Measurements from ENCODE around the gene TPSD1.

Gene TPSD1

DNA sequence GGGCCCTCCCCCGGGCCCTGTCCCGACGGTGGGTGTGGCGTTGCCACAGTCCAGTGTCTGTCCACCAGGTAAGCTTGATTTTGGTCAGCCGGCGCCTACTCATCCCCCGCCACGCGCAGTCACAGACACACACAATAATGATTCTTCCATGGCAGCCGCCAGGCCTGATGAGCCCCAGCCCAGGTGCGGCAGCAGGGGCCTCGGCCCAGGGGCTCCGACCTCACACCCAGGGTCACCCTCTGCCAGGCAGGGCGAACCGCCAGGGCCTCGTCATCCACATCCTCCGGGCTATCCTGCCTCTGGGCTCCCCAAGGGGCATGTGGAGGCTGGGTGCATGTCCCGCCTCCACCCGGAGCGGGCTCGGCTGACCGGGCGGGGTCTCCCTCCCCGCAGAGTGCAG lies 38.3 kb upstream of the TPSD1 start:
- ATAC-seq (ENCODE audit: insufficient read depth, low read depth) (no peak), DNase-seq (no peak)
- Histone ChIP-seq H3K27ac (ENCODE audit: low read length) (no peak overlapping the region), H3K36me3 (ENCODE audit: insufficient read depth, low read length) (no peaks in the 10 kb centered on the region), H3K9ac (ENCODE audit: low read depth, low read length) (no peak overlapping the region), H3K4me2 (ENCODE audit: insufficient read depth, low read length) (no peak overlapping the region), H3K4me1 (ENCODE audit: insufficient read depth, low read length) (no peaks in the 10 kb centered on the region), H3K4me3 (ENCODE audit: low read depth in 1 of 2, low read length in 2 of 2) (no peak overlapping the region), H2AFZ (ENCODE audit: low read depth, low read length) (no peak overlapping the region), H3K9me3 (ENCODE audit: insufficient read depth, low read length, severe bottlenecking) (no peaks in the 10 kb centered on the region), H3K27me3 (ENCODE audit: insufficient read depth, low read length, poor library complexity) (no peaks in the 10 kb centered on the region), H3K79me2 (ENCODE audit: insufficient read depth, low read length) (no peaks in the 10 kb centered on the region), H4K20me1 (ENCODE audit: insufficient read depth, low read length) (peaks cover 5% of the 10 kb centered on the region; the same call in 1 of the 2 replicates)
- no peak for TF ChIP-seq EZH2 (IDR thresholded peaks at IDR 0.05; ENCODE audit: borderline replicate concordance, low read depth, low read length, severe bottlenecking)
- TF ChIP-seq, protein P1, sequence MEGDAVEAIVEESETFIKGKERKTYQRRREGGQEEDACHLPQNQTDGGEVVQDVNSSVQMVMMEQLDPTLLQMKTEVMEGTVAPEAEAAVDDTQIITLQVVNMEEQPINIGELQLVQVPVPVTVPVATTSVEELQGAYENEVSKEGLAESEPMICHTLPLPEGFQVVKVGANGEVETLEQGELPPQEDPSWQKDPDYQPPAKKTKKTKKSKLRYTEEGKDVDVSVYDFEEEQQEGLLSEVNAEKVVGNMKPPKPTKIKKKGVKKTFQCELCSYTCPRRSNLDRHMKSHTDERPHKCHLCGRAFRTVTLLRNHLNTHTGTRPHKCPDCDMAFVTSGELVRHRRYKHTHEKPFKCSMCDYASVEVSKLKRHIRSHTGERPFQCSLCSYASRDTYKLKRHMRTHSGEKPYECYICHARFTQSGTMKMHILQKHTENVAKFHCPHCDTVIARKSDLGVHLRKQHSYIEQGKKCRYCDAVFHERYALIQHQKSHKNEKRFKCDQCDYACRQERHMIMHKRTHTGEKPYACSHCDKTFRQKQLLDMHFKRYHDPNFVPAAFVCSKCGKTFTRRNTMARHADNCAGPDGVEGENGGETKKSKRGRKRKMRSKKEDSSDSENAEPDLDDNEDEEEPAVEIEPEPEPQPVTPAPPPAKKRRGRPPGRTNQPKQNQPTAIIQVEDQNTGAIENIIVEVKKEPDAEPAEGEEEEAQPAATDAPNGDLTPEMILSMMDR (IDR thresholded peaks at IDR 0.05; ENCODE audit: borderline replicate concordance, extremely low read depth, low read length, poor library complexity, severe bottlenecking), result no peak

DNA sequence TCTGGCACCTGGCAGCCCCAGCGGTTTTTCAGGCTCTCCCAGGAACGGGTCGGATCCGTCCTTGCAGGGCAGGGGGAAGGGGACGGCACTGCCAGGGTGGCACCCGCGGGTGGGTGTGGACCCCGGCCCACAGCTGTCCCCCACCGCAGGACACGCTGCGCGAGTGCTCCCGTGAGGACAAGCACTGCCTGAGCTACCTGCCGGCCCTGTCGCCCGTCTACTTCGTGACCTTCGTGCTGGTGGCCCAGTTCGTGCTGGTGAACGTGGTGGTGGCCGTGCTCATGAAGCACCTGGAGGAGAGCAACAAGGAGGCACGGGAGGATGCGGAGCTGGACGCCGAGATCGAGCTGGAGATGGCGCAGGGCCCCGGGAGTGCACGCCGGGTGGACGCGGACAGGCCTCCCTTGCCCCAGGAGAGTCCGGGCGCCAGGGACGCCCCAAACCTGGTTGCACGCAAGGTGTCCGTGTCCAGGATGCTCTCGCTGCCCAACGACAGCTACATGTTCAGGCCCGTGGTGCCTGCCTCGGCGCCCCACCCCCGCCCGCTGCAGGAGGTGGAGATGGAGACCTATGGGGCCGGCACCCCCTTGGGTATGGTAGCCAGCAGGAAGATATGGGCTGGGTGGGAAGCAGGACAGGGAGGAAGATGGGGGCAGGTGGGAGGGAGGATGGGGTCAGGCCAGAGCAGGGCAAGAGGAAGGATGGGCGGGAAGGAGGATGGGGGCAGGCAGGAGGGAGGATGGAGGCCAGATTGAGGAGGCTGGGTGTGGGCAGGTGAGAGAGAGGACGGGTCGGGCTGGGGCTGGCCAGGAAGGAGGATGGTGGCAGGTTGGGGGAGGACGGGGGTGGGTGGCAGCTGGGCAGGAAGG lies 37.6 kb upstream of the TPSD1 start:
- Histone ChIP-seq H3K9me3 (ENCODE audit: insufficient read depth, low read length, severe bottlenecking) (no peaks in the 10 kb centered on the region), H3K36me3 (ENCODE audit: insufficient read depth, low read length) (no peaks in the 10 kb centered on the region), H3K27ac (ENCODE audit: low read length) (no peak overlapping the region), H4K20me1 (ENCODE audit: insufficient read depth, low read length) (peaks cover 13% of the 10 kb centered on the region), H3K4me2 (ENCODE audit: insufficient read depth, low read length) (no peak overlapping the region), H3K27me3 (ENCODE audit: insufficient read depth, low read length, poor library complexity) (no peaks in the 10 kb centered on the region), H3K4me1 (ENCODE audit: insufficient read depth, low read length) (no peaks in the 10 kb centered on the region), H3K9ac (ENCODE audit: low read depth, low read length) (no peak overlapping the region), H3K79me2 (ENCODE audit: insufficient read depth, low read length) (no peaks in the 10 kb centered on the region), H2AFZ (ENCODE audit: low read depth, low read length) (no peak overlapping the region), H3K4me3 (ENCODE audit: low read depth in 1 of 2, low read length in 2 of 2) (no peak overlapping the region)
- ATAC-seq (ENCODE audit: insufficient read depth, low read depth) (no peak), DNase-seq (no peak)
- TF ChIP-seq, protein P1 (IDR thresholded peaks at IDR 0.05; ENCODE audit: borderline replicate concordance, extremely low read depth, low read length, poor library complexity, severe bottlenecking), result no peak
- no peak for TF ChIP-seq EZH2 (IDR thresholded peaks at IDR 0.05; ENCODE audit: borderline replicate concordance, low read depth, low read length, severe bottlenecking)

DNA sequence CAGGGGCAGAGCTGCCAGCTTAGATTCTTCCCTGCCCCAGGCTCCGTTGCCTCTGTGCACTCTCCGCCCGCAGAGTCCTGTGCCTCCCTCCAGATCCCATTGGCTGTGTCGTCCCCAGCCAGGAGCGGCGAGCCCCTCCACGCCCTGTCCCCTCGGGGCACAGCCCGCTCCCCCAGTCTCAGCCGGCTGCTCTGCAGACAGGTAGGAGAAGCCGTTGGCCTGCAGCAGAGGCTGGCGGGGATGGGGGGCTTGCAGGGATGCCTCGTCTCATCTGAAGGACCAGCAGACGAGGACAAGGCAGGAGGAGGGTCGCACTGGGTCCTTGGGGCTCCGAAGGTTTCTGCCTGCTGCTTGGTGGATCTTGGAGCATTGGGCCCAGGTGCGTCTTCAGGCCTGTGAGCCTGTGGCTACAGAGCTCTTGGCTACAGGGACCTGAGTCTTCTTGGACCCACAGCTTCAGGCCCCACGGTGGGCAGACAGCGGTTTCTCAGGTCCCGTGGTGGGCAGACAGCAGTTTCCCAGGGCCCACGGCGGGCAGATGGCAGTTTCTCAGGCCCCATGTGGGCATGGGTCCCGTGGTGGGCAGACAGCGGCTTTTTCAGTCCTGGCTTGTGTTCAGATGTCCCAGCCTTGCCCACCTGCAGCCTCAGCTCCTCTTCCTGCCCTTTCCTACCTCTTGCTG lies 36.8 kb upstream of the TPSD1 start:
- Histone ChIP-seq H3K36me3 (ENCODE audit: insufficient read depth, low read length) (no peaks in the 10 kb centered on the region), H3K79me2 (ENCODE audit: insufficient read depth, low read length) (no peaks in the 10 kb centered on the region), H3K27ac (ENCODE audit: low read length) (no peak overlapping the region), H3K4me3 (ENCODE audit: low read depth in 1 of 2, low read length in 2 of 2) (no peak overlapping the region), H4K20me1 (ENCODE audit: insufficient read depth, low read length) (peaks cover 13% of the 10 kb centered on the region), H3K4me1 (ENCODE audit: insufficient read depth, low read length) (no peaks in the 10 kb centered on the region), H3K9me3 (ENCODE audit: insufficient read depth, low read length, severe bottlenecking) (no peaks in the 10 kb centered on the region), H3K9ac (ENCODE audit: low read depth, low read length) (no peak overlapping the region), H3K27me3 (ENCODE audit: insufficient read depth, low read length, poor library complexity) (no peaks in the 10 kb centered on the region), H2AFZ (ENCODE audit: low read depth, low read length) (no peak overlapping the region), H3K4me2 (ENCODE audit: insufficient read depth, low read length) (no peak overlapping the region)
- ATAC-seq (ENCODE audit: insufficient read depth, low read depth), result no peak
- no peak for DNase-seq
- TF ChIP-seq, protein P1 (IDR thresholded peaks at IDR 0.05; ENCODE audit: borderline replicate concordance, extremely low read depth, low read length, poor library complexity, severe bottlenecking), result no peak
- no peak for TF ChIP-seq EZH2 (IDR thresholded peaks at IDR 0.05; ENCODE audit: borderline replicate concordance, low read depth, low read length, severe bottlenecking)
